H1 (cell line): ENCODE data around the gene FMNL2.

Experiments
- CHD2 ChIP-seq: IDR thresholded peaks from 2 replicates; pipeline ENCODE4 v1.6.1; 2012; ENCODE audit warnings: low read length, improper control_type of control experiment
- CTCF ChIP-seq, 3 experiments: IDR thresholded peaks; 1 replicate in 2 of 3; 2 replicates in 1 of 3; pipeline versions ENCODE4 v1.5.1 to v1.6.1; 2011; ENCODE audit warnings: low read length in 3 of 3, mild to moderate bottlenecking in 3 of 3, inconsistent platforms in 2 of 3, low read depth in 1 of 3, moderate library complexity in 1 of 3; ENCODE audit not compliant: insufficient read depth in 1 of 3; ENCODE audit errors: control extremely low read depth in 1 of 3

GRCh38 chr2:152390837-152391236, 55.9 kb downstream of the FMNL2 start:
- TF ChIP-seq CTCF (IDR thresholded peaks at IDR 0.05; ENCODE audit: control extremely low read depth in 1 of 3, insufficient read depth in 1 of 3, low read depth in 1 of 3, low read length in 3 of 3) (no peak), CHD2 (no peak)
